Suppressor macrophage treated with lipopolysaccharide for 4 hours (primary cell): Measurements from ENCODE around the gene KIAA0825.
"Not testable (repeated sequence)": the region's sequence is repeated elsewhere in the genome, so short reads cannot be mapped to it uniquely, and the experiment has no call there.

Source experiments
- DNase-seq: peaks from one replicate; pipeline ENCODE4 v3.0.0-alpha.2; 2020

The KIAA0825 gene

DNA sequence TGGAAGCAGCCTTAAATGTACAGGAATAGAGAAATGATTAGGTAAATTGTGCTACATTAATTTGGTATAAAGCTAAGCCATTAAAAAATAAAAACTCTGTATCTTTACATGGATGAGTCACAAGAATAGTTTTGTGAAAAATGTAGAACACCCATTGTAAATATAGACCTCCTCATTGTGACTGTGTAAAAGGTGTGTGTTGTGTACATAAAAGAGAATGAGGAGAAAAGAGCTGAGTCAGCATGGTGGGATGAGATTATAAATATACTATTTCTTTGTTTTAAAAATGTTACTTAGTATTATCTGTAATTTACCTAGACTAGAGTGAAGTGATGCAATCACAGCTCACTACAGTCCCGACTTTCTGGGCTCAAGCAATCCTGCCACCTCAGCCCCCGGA, 250.5 kb downstream of the KIAA0825 start:
- no peak for DNase-seq

GRCh38 chr5:94366811-94367210, 251.6 kb downstream of the KIAA0825 start:
- no peak for DNase-seq

DNA sequence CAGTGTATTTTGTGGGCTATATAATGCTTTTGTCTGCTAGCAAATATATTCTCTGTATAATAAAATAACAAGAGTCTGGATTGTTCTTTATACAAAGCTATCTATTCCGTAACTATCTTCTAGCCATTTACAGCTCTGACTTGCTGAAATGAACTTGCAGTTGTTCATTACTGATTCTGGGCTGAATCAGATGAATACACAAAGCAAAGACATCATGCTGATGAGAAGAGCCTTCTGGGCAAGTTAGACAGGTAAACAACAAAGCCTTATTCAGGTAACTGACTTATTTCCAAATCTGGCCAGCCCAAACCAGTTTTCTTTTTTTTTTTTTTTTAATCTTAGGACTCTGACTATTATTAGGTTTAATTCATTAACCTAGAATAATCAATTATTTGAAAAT, 255.5 kb downstream of the KIAA0825 start:
- DNase-seq = no peak

DNA sequence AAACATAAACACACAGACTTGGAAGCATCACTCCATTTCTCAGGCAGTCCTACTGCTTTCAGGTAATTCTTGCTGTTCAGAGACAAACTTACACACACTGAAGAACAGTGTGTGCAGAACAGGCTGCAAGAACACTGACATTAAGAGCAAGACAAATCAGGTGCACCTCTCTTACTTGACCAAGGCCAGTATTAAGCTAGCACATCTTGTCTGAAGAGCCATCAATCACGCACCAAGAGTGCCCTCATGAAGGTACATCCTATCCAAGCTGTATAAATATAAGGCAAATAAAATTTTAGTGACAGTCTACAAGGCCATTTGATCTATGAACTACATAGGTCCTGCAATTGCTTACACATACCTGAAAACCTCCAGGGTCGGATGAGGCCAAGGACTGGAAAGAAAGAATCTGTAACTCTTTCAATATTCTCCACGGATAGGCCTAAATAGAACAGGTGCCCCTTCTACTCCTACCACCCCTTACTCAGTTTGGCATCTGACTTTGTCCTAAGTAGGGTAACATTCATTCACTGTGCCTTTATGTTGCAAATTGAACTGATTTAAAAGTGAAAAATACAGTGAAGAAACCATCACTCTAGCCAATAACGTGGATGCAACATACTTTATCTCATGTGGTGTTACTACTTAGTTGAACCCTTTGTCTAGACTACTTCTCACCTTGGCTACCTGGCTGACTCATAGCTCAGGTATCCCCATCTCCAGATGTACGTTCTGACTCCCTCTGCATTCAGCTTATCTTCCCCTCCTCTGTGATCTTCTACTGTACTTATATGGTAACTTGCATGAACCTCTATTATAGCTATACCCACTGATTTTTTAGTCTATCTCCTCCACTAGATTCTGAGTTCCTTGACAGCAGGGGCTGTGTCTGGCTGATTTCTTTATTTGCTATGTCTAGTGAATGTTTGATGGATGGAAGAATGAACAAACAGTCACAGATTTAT, 256.3 kb downstream of the KIAA0825 start:
- DNase-seq = no peak

DNA sequence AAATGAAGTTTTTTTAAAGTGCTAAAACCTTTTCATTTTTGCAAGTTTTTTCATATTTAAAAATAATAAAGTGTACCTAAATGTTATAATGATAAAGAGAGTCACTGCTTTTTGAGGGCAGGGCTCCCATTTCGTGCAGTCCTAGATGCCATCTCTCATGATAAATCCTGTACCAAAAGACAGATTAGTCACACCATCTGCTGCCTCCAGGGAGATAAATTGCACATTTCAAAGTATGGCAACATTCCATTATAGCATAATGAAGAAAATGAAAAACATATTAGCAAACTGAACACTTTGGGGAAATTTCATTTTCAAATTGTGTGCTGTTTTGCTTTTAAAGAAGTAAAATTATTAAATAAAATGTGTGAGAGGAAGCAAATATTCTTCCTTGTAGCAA, 257.2 kb downstream of the KIAA0825 start:
- no peak for DNase-seq

GRCh38 chr5:94360382-94361130, 257.8 kb downstream of the KIAA0825 start:
- DNase-seq = no peak

DNA sequence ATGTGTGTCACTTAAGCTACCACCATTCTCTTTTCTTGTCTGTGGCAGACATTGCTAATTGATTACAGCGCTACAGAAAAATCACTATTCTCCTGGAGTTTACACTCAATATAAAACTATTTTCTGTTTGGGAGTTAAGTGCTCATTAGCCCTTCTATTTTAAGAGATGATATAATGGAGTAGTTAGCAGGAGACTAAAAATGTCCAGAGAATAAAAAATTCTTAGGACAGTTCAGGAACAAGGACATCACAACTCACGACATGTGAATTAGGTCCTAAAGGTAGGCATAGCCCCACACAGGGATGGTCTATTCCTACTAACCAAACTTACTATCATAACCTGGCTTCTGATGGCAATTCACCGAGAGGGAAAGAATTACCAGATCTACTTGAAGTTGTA, 258.5 kb downstream of the KIAA0825 start:
- DNase-seq = no peak

- no peak for DNase-seq
These were observed 262.6 kb downstream of the KIAA0825 start for GRCh38 chr5:94355811-94356210.

GRCh38 chr5:94354837-94355485, 263.4 kb downstream of the KIAA0825 start:
- DNase-seq = not testable (repeated sequence)

DNA sequence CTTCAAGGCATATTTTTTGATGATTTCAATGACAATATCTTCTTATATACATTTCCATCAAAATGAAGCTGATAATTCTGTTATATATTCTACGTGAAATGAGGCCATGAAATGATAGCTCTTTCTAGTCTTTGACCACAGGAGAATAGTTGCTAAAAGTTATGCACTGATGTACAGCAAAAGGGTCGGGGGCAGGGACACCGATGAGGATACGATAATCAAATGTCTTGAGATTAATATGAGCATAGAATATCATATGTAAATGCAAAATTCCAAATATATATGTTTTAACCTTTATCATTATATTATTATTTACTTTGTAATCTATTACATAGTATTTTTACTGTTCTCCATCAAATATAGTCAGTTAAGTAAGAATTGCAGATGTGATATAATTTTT, 264.8 kb downstream of the KIAA0825 start:
- no peak for DNase-seq

DNA sequence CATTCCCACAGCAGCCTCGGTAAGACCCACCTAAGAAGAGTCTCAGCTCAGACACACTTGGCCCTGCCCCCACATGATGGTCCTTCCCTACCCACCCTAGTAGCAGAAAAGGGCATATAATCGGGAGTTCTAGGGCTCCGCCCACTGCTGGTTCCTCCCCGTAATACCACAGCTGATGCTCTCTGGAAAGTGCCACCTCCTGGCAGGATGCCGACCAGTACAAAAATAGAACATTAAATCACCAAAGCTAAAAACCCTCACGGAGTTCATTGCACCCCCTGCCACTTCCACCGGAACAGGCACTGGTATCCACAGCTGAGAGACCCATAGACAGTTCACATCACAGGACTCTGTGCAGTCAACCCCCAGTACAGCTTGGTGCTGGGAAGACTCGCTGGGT, 271.3 kb downstream of the KIAA0825 start:
- no peak for DNase-seq

DNA sequence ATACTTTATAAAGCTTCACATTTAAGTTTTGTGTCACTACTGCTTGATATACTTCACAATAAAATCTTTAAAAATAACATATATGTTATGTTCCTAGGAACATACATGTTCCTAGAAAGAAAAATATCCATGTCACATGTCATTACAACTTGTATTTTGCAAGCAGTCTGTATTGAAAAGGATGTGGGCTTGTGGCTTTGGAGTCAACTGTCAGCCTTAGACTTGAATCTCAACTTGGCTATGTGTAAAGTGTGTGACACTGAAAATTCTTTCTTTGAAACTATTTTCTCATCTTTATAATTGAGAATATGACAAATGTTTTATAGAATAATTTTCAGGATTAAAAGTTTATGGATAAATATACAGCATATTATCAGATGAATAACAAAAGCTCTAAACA, 273.1 kb downstream of the KIAA0825 start:
- no peak for DNase-seq

- no peak for DNase-seq
These were observed 280.8 kb downstream of the KIAA0825 start for GRCh38 chr5:94337617-94338016.

DNA sequence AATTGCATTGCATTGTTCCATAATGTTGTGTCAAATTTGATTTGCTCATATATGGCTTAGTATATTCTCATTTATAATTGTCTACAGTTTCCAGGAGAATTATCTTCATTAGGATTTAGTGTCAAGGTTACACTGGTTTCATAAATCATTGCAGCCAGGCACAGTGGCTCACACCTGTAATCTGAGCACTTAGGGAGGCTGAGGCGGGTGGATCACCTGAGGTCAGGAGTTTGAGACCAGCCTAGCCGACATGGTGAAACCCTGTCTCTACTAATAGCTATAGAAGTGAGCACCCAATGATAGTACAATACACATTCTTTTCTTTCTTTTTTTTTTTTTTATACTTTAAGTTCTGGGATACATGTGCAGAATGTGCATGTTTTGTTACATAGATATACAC, 282.5 kb downstream of the KIAA0825 start:
- no peak for DNase-seq

GRCh38 chr5:94329115-94329514, 289.3 kb downstream of the KIAA0825 start:
- DNase-seq = no peak

DNA sequence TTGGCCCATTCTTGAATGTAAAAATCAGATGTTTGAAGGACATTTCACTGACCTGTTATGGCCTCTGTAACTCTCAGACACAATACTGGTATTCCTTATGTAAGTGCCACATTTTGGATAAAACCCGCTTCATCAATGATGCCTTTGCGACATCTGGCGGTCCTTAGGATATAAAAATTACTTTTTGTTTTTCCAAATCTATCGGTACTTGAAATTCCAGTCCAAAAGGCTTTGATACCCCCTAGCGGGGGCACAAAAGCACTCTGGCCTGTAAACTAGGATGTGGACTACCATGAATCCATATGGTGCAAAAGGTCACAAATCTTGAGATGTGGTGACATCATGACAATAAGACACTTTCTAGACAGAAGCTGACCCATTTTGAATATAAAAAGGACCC, 291.8 kb downstream of the KIAA0825 start:
- no peak for DNase-seq

DNA sequence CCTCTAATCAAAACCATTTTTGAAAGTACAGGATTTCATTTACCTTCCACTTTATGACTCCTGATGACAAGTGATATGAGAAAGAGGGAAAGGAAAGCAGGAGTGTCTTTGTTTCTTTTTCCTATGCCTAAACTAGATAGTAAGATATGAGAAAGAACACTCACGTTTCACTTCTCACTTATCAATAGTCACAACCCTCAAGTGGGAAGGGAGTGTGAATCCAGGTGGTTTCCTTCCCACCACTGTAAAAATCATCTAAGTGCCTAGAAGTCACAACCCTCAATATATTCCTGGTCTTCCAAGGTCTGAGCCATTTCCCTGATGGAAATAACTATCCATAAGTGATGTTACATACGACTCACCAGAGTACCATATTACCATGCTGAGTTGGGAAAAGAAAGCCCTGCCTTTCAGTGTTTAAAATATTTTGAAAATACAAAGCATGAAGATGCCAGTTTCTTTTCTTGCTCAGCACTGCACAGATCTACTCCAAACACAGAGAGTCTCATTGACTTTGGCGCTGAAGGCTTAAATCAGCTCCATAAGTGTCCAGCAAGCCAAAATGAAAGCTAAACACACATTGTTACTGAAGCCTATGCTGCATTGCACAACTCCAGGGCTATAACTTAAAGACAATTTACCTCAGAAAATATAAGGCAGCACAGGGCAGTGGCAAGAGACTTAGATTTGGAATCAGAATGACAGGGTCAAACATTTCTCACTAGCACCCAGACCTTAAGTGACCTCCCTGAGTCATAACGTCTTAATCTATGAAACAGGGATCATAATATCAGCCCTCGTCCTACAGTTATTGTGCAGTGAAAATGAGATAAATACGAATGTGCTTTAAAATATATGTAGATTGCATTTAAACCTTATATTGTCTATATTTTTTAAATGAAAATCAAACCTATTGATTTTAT, 301.2 kb downstream of the KIAA0825 start:
- no peak for DNase-seq

GRCh38 chr5:94314460-94315131, 303.8 kb downstream of the KIAA0825 start:
- no peak for DNase-seq

GRCh38 chr5:94313696-94314095, 304.7 kb downstream of the KIAA0825 start:
- no peak for DNase-seq

DNA sequence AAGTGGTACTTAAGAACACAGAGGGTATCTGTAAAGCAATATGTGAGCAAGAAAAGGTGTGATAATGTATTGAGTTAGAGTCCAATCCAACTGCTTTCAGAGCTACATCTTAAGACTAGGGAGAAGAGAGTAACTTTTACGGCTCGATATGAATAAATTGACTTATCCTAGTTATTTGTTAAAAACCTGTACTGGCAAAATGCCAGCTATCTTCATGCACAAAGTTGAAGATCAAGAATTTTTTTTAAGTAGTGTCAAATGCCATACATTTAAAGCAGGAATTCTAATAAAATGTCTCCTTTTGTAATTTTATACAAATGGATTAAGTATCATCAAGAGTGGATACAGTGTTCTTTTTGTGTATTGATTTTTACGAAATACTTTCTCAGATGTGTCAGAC, 305.2 kb downstream of the KIAA0825 start:
- no peak for DNase-seq

DNA sequence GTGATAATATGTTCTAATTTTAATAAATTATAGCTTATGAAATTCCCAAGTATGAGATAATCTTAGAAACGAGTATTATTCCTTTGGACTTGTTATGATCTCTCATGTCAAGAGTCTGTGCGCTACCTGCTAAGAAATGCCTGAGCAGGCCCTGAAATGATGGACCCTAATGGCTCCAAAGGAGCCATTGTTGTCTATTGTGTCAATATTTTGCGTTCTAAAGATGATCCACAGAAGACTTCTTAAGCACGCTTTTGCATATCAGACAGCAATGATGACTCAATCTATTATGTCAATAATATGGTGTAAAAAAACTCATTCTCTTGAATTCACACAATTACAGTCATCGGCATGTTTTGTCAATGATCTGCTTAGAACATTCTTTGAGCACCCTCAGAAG, 306.1 kb downstream of the KIAA0825 start:
- no peak for DNase-seq

DNA sequence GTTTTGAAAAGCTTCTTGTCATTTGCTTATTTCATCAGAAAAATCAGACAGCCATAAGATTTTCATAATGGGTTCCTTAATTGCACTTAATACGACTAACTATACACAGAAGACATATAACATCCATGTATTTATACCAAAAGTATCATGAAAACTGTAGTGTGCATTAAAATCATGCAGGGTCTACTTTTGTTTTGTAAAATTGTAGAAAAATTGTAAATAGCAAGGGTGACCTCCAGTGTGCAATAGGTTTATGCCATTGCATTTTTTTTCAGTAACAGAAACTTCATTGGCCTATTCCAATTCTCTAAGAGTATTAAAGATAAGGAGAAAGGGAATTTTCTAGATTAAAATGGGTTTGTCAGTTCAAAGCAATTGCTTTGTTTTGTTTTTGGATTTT, 307.6 kb downstream of the KIAA0825 start:
- DNase-seq = no peak
